Mucosa of rectum (tissue), 2 donors: ENCODE measurements around the gene SMIM27.
"Not testable (repeated sequence)": the region's sequence is repeated elsewhere in the genome, so short reads cannot be mapped to it uniquely, and the experiment has no call there.

Experiments used
- H3K27ac ChIP-seq, 2 donors: one replicate each; pipeline ENCODE4 v1.7.0; 2013; ENCODE audit warnings: inconsistent platforms in 2 of 2, low read depth in 2 of 2, low read length in 2 of 2
- H3K27me3 ChIP-seq, 2 donors: one replicate each; pipeline ENCODE4 v1.7.0; 2013; ENCODE audit warnings: low read length in 2 of 2; ENCODE audit not compliant: control insufficient read depth in 2 of 2, insufficient read depth in 2 of 2
- H3K36me3 ChIP-seq, 2 donors: one replicate each; pipeline ENCODE4 v1.7.0; 2013; ENCODE audit warnings: low read length in 2 of 2; ENCODE audit not compliant: control insufficient read depth in 2 of 2, insufficient read depth in 2 of 2
- H3K4me1 ChIP-seq, 2 donors: one replicate each; pipeline ENCODE4 v1.7.0; 2013; ENCODE audit warnings: low read length in 2 of 2, mild to moderate bottlenecking in 1 of 2; ENCODE audit not compliant: control insufficient read depth in 2 of 2, insufficient read depth in 2 of 2
- H3K4me3 ChIP-seq, 2 donors: one replicate each; pipeline ENCODE4 v1.7.0; 2013; ENCODE audit warnings: low read length in 2 of 2
- H3K9ac ChIP-seq, 2 donors: one replicate each; pipeline ENCODE4 v1.7.0; 2013; ENCODE audit warnings: low read length in 2 of 2, low read depth in 1 of 2, mild to moderate bottlenecking in 1 of 2
- H3K9me3 ChIP-seq, 2 donors: one replicate each; pipeline ENCODE4 v1.7.0; 2013; ENCODE audit warnings: low read length in 2 of 2; ENCODE audit not compliant: control insufficient read depth in 2 of 2
- donor health status: healthy.
- donor health status: Normal muscosa, but diverticular disease.

SMIM27 gene

GRCh38 chr9:32526041-32526706 is 26.0 kb upstream of the SMIM27 start, which contains the start of gene RIGI:
Gene RIGI (minus strand): TSS chr9:32526196. CDS start chr9:32526166, 30 bp downstream.
- peak within 1 kb of the TSS; percentile 52 to 54 for H3K9ac ChIP-seq
- H3K27ac ChIP-seq: peak within 1 kb of the TSS; percentile 83 to 87
- H3K4me3 ChIP-seq: peak within 1 kb of the TSS; percentile 79 to 98
- no peaks in the 10 kb centered on the region for H3K27me3 ChIP-seq
- H3K4me1 ChIP-seq: peaks cover 7 to 10% of the 10 kb centered on the region in 2 donors
- no peaks in the 10 kb centered on the region for H3K36me3 ChIP-seq
- H3K9me3 ChIP-seq: no peaks in the 10 kb centered on the region

DNA sequence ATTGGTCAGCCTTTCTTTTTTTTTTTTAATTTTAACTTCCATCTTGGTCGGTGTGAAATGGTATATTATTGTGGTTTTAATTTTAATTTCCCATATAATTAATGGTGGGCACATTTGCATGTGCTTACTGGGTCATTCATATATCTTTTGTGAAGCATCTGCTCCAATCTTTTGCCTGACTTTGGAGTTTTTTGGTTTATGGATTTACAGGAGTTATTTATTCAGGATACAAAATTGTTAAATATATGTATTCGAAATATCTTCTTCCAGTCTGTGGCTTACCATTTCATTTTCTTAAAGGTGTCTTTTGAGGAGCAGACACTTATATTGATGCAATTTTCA is 25.4 kb upstream of the SMIM27 start:
- Histone ChIP-seq H3K4me3 (peak overlapping the region; percentile 79 to 98), H3K27ac (peak overlapping the region; percentile 83 to 87), H3K36me3 (no peaks in the 10 kb centered on the region), H3K27me3 (no peaks in the 10 kb centered on the region), H3K4me1 (peaks cover 7 to 10% of the 10 kb centered on the region in 2 donors), H3K9me3 (no peaks in the 10 kb centered on the region), H3K9ac (peak overlapping the region; percentile 52 to 54)

DNA sequence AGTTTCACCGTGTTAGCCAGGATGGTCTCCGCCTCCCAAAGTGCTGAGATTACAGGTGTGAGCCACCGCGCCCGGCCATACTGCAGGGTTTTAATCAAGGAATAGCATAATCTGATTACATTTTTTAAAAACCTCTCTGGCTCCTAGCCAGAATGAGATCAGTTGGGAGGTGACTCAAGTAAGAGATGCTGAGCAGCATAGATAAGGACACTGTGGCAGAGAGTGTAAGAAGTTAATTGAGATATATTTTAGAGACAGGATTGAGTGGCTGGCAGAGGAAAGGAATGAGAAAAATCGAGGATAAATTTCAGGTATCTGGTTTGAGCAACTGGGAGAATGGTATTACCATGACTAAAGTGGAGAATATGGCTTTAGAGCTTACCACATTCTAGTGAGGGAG is 18.8 kb upstream of the SMIM27 start:
- Histone ChIP-seq H3K4me1 (no peaks in the 10 kb centered on the region), H3K36me3 (peaks cover 0 to 3% of the 10 kb centered on the region in 2 donors), H3K4me3 (no peak overlapping the region), H3K9ac (no peak overlapping the region), H3K27me3 (no peaks in the 10 kb centered on the region), H3K9me3 (no peaks in the 10 kb centered on the region), H3K27ac (no peak overlapping the region)

DNA sequence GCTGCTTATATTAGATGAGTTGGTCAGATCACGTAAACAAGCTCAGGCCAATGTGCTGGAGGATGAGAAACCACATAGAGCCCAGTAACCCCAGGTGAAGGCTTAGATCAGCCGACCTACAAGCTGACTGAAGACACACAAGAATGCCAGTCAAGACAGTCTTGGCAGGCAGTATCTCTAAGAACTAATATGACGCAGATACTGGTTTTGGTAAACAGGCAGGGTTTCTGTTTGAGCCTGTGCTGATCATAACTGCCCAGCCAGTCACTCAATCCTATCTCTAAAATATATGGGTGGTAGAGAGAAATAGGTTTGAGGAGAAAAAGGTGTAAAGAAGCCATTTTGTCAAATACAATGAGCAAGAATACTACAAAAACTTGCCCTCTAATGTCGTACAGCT is 18.3 kb upstream of the SMIM27 start:
- Histone ChIP-seq H3K4me3 (no peak overlapping the region), H3K36me3 (peaks cover 0 to 3% of the 10 kb centered on the region in 2 donors), H3K9ac (no peak overlapping the region), H3K27ac (no peak overlapping the region), H3K27me3 (no peaks in the 10 kb centered on the region), H3K4me1 (no peaks in the 10 kb centered on the region), H3K9me3 (no peaks in the 10 kb centered on the region)

DNA sequence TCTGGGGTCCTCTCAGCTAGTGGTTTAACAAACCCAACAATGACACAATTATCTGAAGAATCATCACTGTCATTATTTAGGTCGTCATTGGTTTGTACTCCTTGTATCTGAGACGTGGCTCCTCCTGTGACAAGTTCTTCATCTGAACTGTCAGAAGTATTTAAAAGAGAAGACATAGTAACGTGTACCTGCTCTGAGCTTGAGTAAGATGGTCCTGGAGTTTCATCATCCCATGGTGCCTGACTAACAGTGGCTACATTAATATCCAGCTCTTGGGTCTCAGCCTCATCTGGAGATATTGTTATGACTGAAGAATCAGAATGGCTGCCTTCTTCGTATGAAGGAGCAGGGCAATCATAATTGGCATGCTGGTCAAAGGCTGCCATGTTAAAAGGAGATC is 9.1 kb upstream of the SMIM27 start:
- Histone ChIP-seq H3K9ac (no peak overlapping the region), H3K4me1 (no peaks in the 10 kb centered on the region), H3K9me3 (no peaks in the 10 kb centered on the region), H3K27ac (no peak overlapping the region), H3K36me3 (peaks cover 22 to 24% of the 10 kb centered on the region in 2 donors), H3K4me3 (no peak overlapping the region), H3K27me3 (no peaks in the 10 kb centered on the region)

- no peak overlapping the region for H3K4me3 ChIP-seq
- no peak overlapping the region for H3K27ac ChIP-seq
- no peak overlapping the region for H3K9ac ChIP-seq
Measured at GRCh38 chr9:32545884-32546283, 6.2 kb upstream of the SMIM27 start.

DNA sequence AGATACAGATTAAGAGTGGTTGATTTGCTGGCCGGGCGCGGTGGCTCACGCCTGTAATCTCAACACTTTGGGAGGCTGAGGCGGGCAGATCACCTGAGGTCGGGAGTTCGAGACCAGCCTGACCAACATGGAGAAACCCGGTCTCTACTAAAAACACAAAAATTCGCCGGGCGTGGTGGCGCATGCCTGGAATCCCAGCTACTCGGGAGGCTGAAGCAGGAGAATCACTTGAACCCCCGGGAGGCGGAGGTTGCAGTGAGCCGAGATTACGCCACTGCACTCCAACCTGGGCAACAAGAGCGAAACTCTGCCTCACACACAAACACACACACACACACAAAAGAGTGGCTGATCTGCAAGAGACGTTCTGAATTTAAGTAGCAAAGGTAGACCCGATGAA is 3.9 kb upstream of the SMIM27 start:
- H3K4me3 ChIP-seq, H3K9ac ChIP-seq, H3K4me1 ChIP-seq, H3K27me3 ChIP-seq, H3K27ac ChIP-seq, H3K36me3 ChIP-seq, H3K9me3 ChIP-seq: not testable (repeated sequence)

More at GRCh38 chr9:32545884-32546283, 6.2 kb upstream of the SMIM27 start:
- Histone ChIP-seq H3K9me3 (no peaks in the 10 kb centered on the region), H3K36me3 (peaks cover 18 to 24% of the 10 kb centered on the region in 2 donors), H3K4me1 (peaks cover 6% of the 10 kb centered on the region in 2 donors), H3K27me3 (no peaks in the 10 kb centered on the region)

- Histone ChIP-seq H3K9ac (peak overlapping the region; percentile 75 to 81), H3K9me3 (no peaks in the 10 kb centered on the region), H3K27ac (peak overlapping the region; percentile 90 to 96), H3K4me1 (peaks cover 6% of the 10 kb centered on the region in 2 donors), H3K27me3 (no peaks in the 10 kb centered on the region), H3K4me3 (peak overlapping the region; percentile 84 to 96), H3K36me3 (no peaks in the 10 kb centered on the region)
Measured at GRCh38 chr9:32550150-32550561, 2.0 kb upstream of the SMIM27 start.

DNA sequence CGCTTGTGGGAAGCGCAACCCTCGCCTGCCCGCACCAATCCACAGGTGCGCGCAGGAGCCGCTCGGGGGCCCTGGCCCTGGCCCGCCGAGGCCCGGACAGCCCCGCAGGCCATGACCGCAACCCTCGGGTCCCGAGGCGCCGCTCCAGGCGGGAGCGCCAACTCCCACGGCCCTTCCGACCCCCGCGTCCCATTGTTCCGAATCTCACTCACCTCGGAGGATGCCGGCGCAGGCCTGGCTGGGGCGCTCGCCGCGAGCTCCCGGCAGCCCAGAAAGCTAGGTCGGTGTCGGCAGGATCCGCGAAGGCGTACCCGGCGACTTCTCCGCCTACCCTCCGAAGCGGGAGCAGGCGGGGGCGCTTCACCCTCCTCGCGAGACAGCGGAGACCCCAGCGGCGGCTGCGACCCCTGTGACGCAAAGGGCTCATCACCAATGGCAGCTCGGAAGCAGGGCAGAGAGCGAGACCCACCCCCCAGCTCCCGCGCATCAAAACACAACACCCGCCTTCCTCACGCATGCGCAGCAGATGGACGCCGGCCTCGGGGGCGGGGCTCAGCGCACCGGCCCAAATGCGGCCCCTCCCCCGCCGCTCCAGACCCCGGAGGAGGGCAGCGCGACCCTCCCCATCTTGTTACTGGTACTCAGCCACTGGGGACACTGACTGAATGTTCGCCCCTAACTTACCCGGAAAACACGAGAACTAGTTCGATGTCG is 1.4 kb upstream of the SMIM27 start:
- H3K9me3 ChIP-seq: no peaks in the 10 kb centered on the region
- H3K36me3 ChIP-seq: no peaks in the 10 kb centered on the region
- H3K27ac ChIP-seq: peak overlapping the region; percentile 90 to 96
- H3K27me3 ChIP-seq: no peaks in the 10 kb centered on the region
- H3K4me1 ChIP-seq: peaks cover 6% of the 10 kb centered on the region in 2 donors
- peak overlapping the region; percentile 81 to 95 for H3K9ac ChIP-seq
- H3K4me3 ChIP-seq: peak overlapping the region; percentile 84 to 96

DNA sequence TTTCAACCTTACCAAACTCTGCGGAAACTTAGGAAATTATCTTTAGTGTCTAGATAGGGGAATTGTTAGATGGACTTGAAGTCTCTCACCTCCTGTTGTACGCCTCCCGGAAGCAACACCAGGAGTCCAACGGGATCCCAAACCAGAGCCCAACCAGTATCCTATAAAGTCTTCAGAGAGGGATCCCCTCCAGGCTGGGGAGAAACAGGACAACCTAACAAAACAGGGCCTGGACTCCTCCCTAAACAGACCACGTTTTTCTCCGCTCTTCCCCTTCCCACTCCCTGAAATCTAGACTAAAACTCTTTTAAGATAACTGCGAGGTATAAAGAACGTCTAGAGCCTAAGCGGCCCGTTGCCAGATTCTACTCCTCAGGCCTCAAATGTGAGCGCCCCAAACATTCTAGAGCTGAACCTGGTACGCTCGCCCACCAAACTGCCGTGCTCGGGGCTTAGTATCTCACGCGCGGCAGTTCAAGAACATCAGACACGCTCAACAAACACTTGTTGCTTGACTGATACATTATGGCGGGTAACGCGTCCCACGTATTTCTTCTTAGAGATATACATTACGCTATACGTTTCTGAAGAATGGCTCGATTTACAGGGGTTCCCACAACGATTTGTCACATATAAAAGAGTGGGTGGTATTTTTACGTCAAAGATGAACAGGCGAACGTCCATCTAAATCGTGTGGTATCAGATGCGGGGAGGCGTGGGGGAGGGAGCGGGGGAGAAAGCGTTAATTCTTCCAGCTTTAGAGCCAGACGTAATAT is 663 bp upstream of the SMIM27 start:
- peak overlapping the region; percentile 90 to 96 for H3K27ac ChIP-seq
- peak overlapping the region; percentile 84 to 96 for H3K4me3 ChIP-seq
- H3K9ac ChIP-seq: peak overlapping the region; percentile 81 to 95
- H3K9me3 ChIP-seq: no peaks in the 10 kb centered on the region
- H3K36me3 ChIP-seq: no peaks in the 10 kb centered on the region
- H3K27me3 ChIP-seq: no peaks in the 10 kb centered on the region
- peaks cover 6% of the 10 kb centered on the region in 2 donors for H3K4me1 ChIP-seq
